SK-N-SH (cell line): ENCODE results near the gene BTN1A1. TPM values are rescaled to one million over a fixed set of nuclear protein-coding genes. Genes with fewer than 3 reads are reported as not detected.
A peak's percentile ranks its signal among the peaks of the same experiment; 100 is the strongest.

Source experiments
- CTCF ChIA-PET: fragments of 300-600, 350-600 bp; formaldehyde crosslinking; extraction: SDS; loops from one replicate; lab custom pipeline; 2021; lab: Yijun Ruan, JAX
- POLR2A ChIA-PET: fragments of 350-600 bp; sonication (Branson Sonifier 250); formaldehyde crosslinking; extraction: SDS; loops from one replicate; lab custom pipeline; 2020; ENCODE audit warnings: antibody characterized with exemption, inconsistent platforms; lab: Yijun Ruan, JAX
- DNase-seq: peaks from one replicate; pipeline ENCODE4 v3.0.0; 2012
- H2AFZ ChIP-seq: fragments of 200-600 bp; sonication (generic); 2 replicates; pipeline ENCODE4 v1.8.1; 2016; ENCODE audit warnings: antibody characterized with exemption, mild to moderate bottlenecking, low read depth
- H3F3A ChIP-seq: fragments of 200-600 bp; sonication (generic); replicated peaks from 2 replicates; pipeline ENCODE3; 2016; ENCODE audit warnings: antibody characterized with exemption, mild to moderate bottlenecking; ENCODE audit not compliant: insufficient read depth
- H3K27ac ChIP-seq, 2 experiments: fragments of 200-500 bp in 1 of 2; fragments of 200-600 bp in 1 of 2; sonication (Bioruptor generic) in 1 of 2; sonication (generic), shearing (Covaris generic) in 1 of 2; 2 replicates each; pipeline versions ENCODE4 v1.5.1 to v1.6.1; 2014 to 2016; ENCODE audit warnings: low read depth in 2 of 2, inconsistent platforms in 1 of 2, low read length in 1 of 2, mild to moderate bottlenecking in 1 of 2, mixed read lengths in 1 of 2
- H3K27me3 ChIP-seq: fragments of 200-600 bp; sonication (generic), shearing (Covaris generic); 2 replicates; pipeline ENCODE4 v1.6.1; 2016; ENCODE audit warnings: mixed run types; ENCODE audit not compliant: insufficient read depth
- H3K36me3 ChIP-seq, 2 experiments: fragments of 200-500 bp in 1 of 2; fragments of 200-600 bp in 1 of 2; sonication (Bioruptor generic) in 1 of 2; sonication (generic) in 1 of 2; replicated peaks in 1 of 2; 2 replicates each; pipeline versions ENCODE3 to v1.5.1; 2014 to 2016; ENCODE audit warnings: low read length in 1 of 2, mild to moderate bottlenecking in 1 of 2; ENCODE audit not compliant: insufficient read depth in 2 of 2, control insufficient read depth in 1 of 2
- H3K4me1 ChIP-seq, 2 experiments: fragments of 200-500 bp in 1 of 2; fragments of 200-600 bp in 1 of 2; sonication (Bioruptor generic) in 1 of 2; sonication (generic), shearing (Covaris generic) in 1 of 2; 2 replicates each; pipeline versions ENCODE4 v1.5.1 to v1.6.1; 2014 to 2016; ENCODE audit warnings: low read depth in 1 of 2, low read length in 1 of 2, mixed run types in 1 of 2; ENCODE audit not compliant: insufficient read depth in 2 of 2, control insufficient read depth in 1 of 2
- H3K4me2 ChIP-seq: fragments of 200-600 bp; sonication (generic), shearing (Covaris generic); 2 replicates; pipeline ENCODE4 v1.6.1; 2017; ENCODE audit warnings: mixed run types
- H3K4me3 ChIP-seq, 2 experiments: fragments of 200-500 bp in 1 of 2; fragments of 200-600 bp in 1 of 2; sonication (Bioruptor generic) in 1 of 2; sonication (generic), shearing (Covaris generic) in 1 of 2; 2 replicates each; pipeline versions ENCODE4 v1.5.1 to v1.8.1; 2014 to 2016; ENCODE audit warnings: low read depth in 2 of 2, inconsistent platforms in 1 of 2, low read length in 1 of 2, mild to moderate bottlenecking in 1 of 2, mixed read lengths in 1 of 2, moderate library complexity in 1 of 2
- H3K79me2 ChIP-seq: fragments of 200-600 bp; sonication (generic); 2 replicates; pipeline ENCODE4 v1.8.1; 2017; ENCODE audit warnings: mild to moderate bottlenecking; ENCODE audit not compliant: insufficient read depth
- H3K9ac ChIP-seq: fragments of 200-600 bp; sonication (generic); 2 replicates; pipeline ENCODE4 v1.6.1; 2017; ENCODE audit warnings: mixed run types
- H3K9me2 ChIP-seq: fragments of 200-600 bp; sonication (generic); 2 replicates; pipeline ENCODE4 v1.6.1; 2017; ENCODE audit warnings: mixed run types
- H3K9me3 ChIP-seq: fragments of 200-600 bp; sonication (generic); 2 replicates; pipeline ENCODE4 v1.6.1; 2017; ENCODE audit warnings: mixed run types, mild to moderate bottlenecking, moderate library complexity
- H4K20me1 ChIP-seq: fragments of 200-600 bp; sonication (generic); 2 replicates; pipeline ENCODE4 v1.6.1; 2017; ENCODE audit warnings: mild to moderate bottlenecking, mixed run types; ENCODE audit not compliant: insufficient read depth
- CHD2 ChIP-seq: fragments of 150-350 bp; IDR thresholded peaks from 2 replicates; pipeline ENCODE4 v1.6.1; 2018; ENCODE audit warnings: low read length; ENCODE audit not compliant: partially characterized antibody
- EP300 ChIP-seq, 2 experiments: IDR thresholded peaks; 2 replicates each; pipeline versions ENCODE4 v1.4.0 to v1.6.1; 2012; ENCODE audit warnings: borderline replicate concordance in 1 of 2, low read depth in 1 of 2, low read length in 1 of 2
- EZH2phosphoT487 ChIP-seq: fragments of 200-600 bp; sonication (generic); IDR thresholded peaks from 2 replicates; pipeline ENCODE4 v1.6.1; 2017; ENCODE audit warnings: low read depth, mixed run types, mild to moderate bottlenecking, antibody characterized with exemption, moderate library complexity, borderline replicate concordance
- FOSL2 ChIP-seq: IDR thresholded peaks from 2 replicates; pipeline ENCODE4 v1.4.0; 2012; ENCODE audit warnings: low read depth, mild to moderate bottlenecking, moderate library complexity, borderline replicate concordance
- FOXM1 ChIP-seq: IDR thresholded peaks from 2 replicates; pipeline ENCODE4 v1.4.0; 2012; ENCODE audit warnings: low read depth, mild to moderate bottlenecking
- JUND ChIP-seq: IDR thresholded peaks from 2 replicates; pipeline ENCODE4 v1.4.0; 2012
- MAX ChIP-seq: IDR thresholded peaks from 2 replicates; pipeline ENCODE4 v1.4.0; 2012; ENCODE audit warnings: low read depth
- MEF2A ChIP-seq: IDR thresholded peaks from 2 replicates; pipeline ENCODE4 v1.4.0; 2012; ENCODE audit warnings: low read depth, borderline replicate concordance
- MXI1 ChIP-seq: IDR thresholded peaks from 2 replicates; pipeline ENCODE4 v1.6.1; 2012; ENCODE audit warnings: mild to moderate bottlenecking, low read depth, low read length, improper control_type of control experiment
- NFIC ChIP-seq: IDR thresholded peaks from 2 replicates; pipeline ENCODE4 v1.4.0; 2012; ENCODE audit warnings: borderline replicate concordance
- POLR2AphosphoS5 ChIP-seq: IDR thresholded peaks from 2 replicates; pipeline ENCODE4 v1.6.1; 2012; ENCODE audit warnings: low read depth, low read length
- SIN3A ChIP-seq: IDR thresholded peaks from 2 replicates; pipeline ENCODE4 v1.6.1; 2012; ENCODE audit warnings: low read depth, mild to moderate bottlenecking, low read length, moderate library complexity, borderline replicate concordance
- TAF1 ChIP-seq: IDR thresholded peaks from 2 replicates; pipeline ENCODE4 v1.6.1; 2012; ENCODE audit warnings: low read depth, mild to moderate bottlenecking, low read length, moderate library complexity, borderline replicate concordance
- TCF12 ChIP-seq: IDR thresholded peaks from 2 replicates; pipeline ENCODE4 v1.4.0; 2012
- TEAD4 ChIP-seq: IDR thresholded peaks from 2 replicates; pipeline ENCODE4 v1.4.0; 2012; ENCODE audit warnings: mild to moderate bottlenecking, borderline replicate concordance; ENCODE audit not compliant: insufficient read depth
- USF1 ChIP-seq: IDR thresholded peaks from 2 replicates; pipeline ENCODE4 v1.4.0; 2012; ENCODE audit warnings: low read depth, borderline replicate concordance
- YY1 ChIP-seq: IDR thresholded peaks from 2 replicates; pipeline ENCODE4 v1.4.0; 2012; ENCODE audit warnings: low read depth, mild to moderate bottlenecking
- WGBS: methylation state at CpG from one replicate; pipeline ENCODE4 v1.1.6; 2017; ENCODE audit warnings: low lambda C conversion rate; 5-methylcytosine and 5-hydroxymethylcytosine counted together
- polyA plus RNA-seq, 3 experiments: library from polyadenylated mRNA; depleted of rRNA; stranded (reverse); fragments of >200 nt; gene quantifications; 2 replicates each; pipeline ENCODE4 v1.2.3, GENCODE V29; 2012
- TF ChIP-seq, protein P1 (sequence below): fragments of 150-350 bp; IDR thresholded peaks from 2 replicates; pipeline ENCODE4 v1.6.1; 2017; ENCODE audit warnings: antibody characterized with exemption, low read length, low read depth, borderline replicate concordance
- TF ChIP-seq, protein P2 (sequence below): fragments of 150-350 bp; IDR thresholded peaks from 2 replicates; pipeline ENCODE4 v1.6.1; 2016; ENCODE audit warnings: mild to moderate bottlenecking, low read depth, low read length
- TF ChIP-seq, protein P3 (sequence below): fragments of 200-600 bp; sonication (generic); IDR thresholded peaks from 2 replicates; pipeline ENCODE4 v1.6.1; 2017; ENCODE audit warnings: antibody characterized with exemption, mild to moderate bottlenecking, moderate library complexity
- TF ChIP-seq, protein P4 (sequence below): IDR thresholded peaks from 2 replicates; pipeline ENCODE4; 2012

The BTN1A1 gene
- polyA plus RNA-seq, 1 of the 3 experiments (the other 2 are of a cell fraction), result not detected

GRCh38 chr6:26553635-26554446, 53.7 kb downstream of the BTN1A1 start:
- Histone ChIP-seq H3K27ac (peak overlapping the region; percentile 83), H3K4me3 (peak overlapping the region; percentile 68 to 84), H2AFZ (peak overlapping the region; percentile 91; the same call in 1 of the 2 replicates), H3K9ac (peak overlapping the region; percentile 64), H3K79me2 (no peaks in the 10 kb centered on the region), H4K20me1 (no peaks in the 10 kb centered on the region), H3K9me3 (no peaks in the 10 kb centered on the region), H3K27me3 (no peaks in the 10 kb centered on the region), H3K36me3 (no peaks in the 10 kb centered on the region), H3F3A (peaks cover 50% of the 10 kb centered on the region), H3K4me1 (peaks cover 0 to 3% of the 10 kb centered on the region in 2 experiments; a peak in 2 of 4 replicates), H3K4me2 (peak overlapping the region; percentile 80), H3K9me2 (no peaks in the 10 kb centered on the region)
- ChIA-PET POLR2A (interaction anchor here (1.1 to 2.1 kb wide), 2 partner anchors 16 to 329 kb away, joined by 3 to 7 read pairs; partner anchors contain the start of gene HMGN4), CTCF (interaction anchor here (1.3 to 4.6 kb wide), 5 partner anchors 18 to 223 kb away, joined by 3 to 24 read pairs (median 6); no protein-coding TSS in a partner anchor)
- DNase-seq, result no peak
- 1% methylated on average over 19 of the region's 19 CpGs for WGBS
- TF ChIP-seq JUND (peak; percentile 9; the same call in 1 of the 2 replicates), MXI1 (no peak; the same call in 1 of the 2 replicates), FOSL2 (peak; percentile 83; the same call in 1 of the 2 replicates), YY1 (no peak; the same call in 1 of the 2 replicates), MEF2A (peak; percentile 78; the same call in 1 of the 2 replicates), FOXM1 (no peak), TAF1 (no peak), USF1 (no peak), EZH2phosphoT487 (no peak), CHD2 (no peak), TCF12 (no peak), TEAD4 (peak; percentile 92), SIN3A (no peak), EP300 (IDR thresholded peaks at IDR 0.05; ENCODE audit: borderline replicate concordance in 1 of 2, low read depth in 1 of 2, low read length in 1 of 2) (no peak; a peak in 1 of 4 replicates), POLR2AphosphoS5 (no peak), MAX (no peak), NFIC (peak; percentile 3; the same call in 1 of the 2 replicates)
- TF ChIP-seq, protein P1, sequence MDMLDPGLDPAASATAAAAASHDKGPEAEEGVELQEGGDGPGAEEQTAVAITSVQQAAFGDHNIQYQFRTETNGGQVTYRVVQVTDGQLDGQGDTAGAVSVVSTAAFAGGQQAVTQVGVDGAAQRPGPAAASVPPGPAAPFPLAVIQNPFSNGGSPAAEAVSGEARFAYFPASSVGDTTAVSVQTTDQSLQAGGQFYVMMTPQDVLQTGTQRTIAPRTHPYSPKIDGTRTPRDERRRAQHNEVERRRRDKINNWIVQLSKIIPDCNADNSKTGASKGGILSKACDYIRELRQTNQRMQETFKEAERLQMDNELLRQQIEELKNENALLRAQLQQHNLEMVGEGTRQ, result no peak
- TF ChIP-seq, protein P2, sequence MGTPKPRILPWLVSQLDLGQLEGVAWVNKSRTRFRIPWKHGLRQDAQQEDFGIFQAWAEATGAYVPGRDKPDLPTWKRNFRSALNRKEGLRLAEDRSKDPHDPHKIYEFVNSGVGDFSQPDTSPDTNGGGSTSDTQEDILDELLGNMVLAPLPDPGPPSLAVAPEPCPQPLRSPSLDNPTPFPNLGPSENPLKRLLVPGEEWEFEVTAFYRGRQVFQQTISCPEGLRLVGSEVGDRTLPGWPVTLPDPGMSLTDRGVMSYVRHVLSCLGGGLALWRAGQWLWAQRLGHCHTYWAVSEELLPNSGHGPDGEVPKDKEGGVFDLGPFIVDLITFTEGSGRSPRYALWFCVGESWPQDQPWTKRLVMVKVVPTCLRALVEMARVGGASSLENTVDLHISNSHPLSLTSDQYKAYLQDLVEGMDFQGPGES, result no peak
- TF ChIP-seq, protein P3, sequence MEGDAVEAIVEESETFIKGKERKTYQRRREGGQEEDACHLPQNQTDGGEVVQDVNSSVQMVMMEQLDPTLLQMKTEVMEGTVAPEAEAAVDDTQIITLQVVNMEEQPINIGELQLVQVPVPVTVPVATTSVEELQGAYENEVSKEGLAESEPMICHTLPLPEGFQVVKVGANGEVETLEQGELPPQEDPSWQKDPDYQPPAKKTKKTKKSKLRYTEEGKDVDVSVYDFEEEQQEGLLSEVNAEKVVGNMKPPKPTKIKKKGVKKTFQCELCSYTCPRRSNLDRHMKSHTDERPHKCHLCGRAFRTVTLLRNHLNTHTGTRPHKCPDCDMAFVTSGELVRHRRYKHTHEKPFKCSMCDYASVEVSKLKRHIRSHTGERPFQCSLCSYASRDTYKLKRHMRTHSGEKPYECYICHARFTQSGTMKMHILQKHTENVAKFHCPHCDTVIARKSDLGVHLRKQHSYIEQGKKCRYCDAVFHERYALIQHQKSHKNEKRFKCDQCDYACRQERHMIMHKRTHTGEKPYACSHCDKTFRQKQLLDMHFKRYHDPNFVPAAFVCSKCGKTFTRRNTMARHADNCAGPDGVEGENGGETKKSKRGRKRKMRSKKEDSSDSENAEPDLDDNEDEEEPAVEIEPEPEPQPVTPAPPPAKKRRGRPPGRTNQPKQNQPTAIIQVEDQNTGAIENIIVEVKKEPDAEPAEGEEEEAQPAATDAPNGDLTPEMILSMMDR, result no peak
- TF ChIP-seq, protein P4, sequence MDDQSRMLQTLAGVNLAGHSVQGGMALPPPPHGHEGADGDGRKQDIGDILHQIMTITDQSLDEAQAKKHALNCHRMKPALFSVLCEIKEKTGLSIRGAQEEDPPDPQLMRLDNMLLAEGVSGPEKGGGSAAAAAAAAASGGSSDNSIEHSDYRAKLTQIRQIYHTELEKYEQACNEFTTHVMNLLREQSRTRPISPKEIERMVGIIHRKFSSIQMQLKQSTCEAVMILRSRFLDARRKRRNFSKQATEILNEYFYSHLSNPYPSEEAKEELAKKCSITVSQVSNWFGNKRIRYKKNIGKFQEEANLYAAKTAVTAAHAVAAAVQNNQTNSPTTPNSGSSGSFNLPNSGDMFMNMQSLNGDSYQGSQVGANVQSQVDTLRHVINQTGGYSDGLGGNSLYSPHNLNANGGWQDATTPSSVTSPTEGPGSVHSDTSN, result no peak
